ENCODE results near the gene SMOC2. TPM values are rescaled to one million over a fixed set of nuclear protein-coding genes. Genes with fewer than 3 reads are reported as not detected.

Gene SMOC2
- total RNA-seq, 4 donors from 2014 or later, result 5.8 to 14.5 (median 9.0) TPM

- H3K4me3 ChIP-seq, result no peak overlapping the region
- no peaks in the 10 kb centered on the region for H3K9me3 ChIP-seq
- 42 to 58% methylated on average over 3 to 10 of the region's 10 CpGs for WGBS, 2 donors (ENCODE audit: low coverage in 1 of 2)
- in situ Hi-C loops (cut with MboI; ENCODE audit: low pct_ligation_motif_present in 1 of 4, low pct_unique_long_range_greater_than_20kb in 1 of 4, low sequenced_read_pairs in 3 of 4) (no loop called here), intact Hi-C loops (cut with DNase I; ENCODE audit: low total_unique reads) (loop anchor here (10.0 kb wide), 1 partner anchor 60 kb away; no protein-coding TSS in a partner anchor)
- TF ChIP-seq CTCF (IDR thresholded peaks at IDR 0.05), result no peak
- TF ChIP-seq POLR2AphosphoS5 (IDR thresholded peaks at IDR 0.05), result peak in 2 of 3 donors; percentile 45 to 62
- H3K36me3 ChIP-seq, result no peaks in the 10 kb centered on the region
- H3K27me3 ChIP-seq, result no peaks in the 10 kb centered on the region
- no peak for DNase-seq
- H3K4me1 ChIP-seq, result peaks cover 0 to 9% (median 2%) of the 10 kb centered on the region in 4 donors
- H3K27ac ChIP-seq, result peak overlapping the region in 1 of 4 donors; percentile 56
Observed at GRCh38 chr6:168634541-168635328, 193.8 kb downstream of the SMOC2 start.

GRCh38 chr6:168636147-168637004 lies 195.4 kb downstream of the SMOC2 start:
- intact Hi-C loops (cut with DNase I; ENCODE audit: low total_unique reads), result loop anchor here (10.0 kb wide), 1 partner anchor 62 kb away; no protein-coding TSS in a partner anchor
- WGBS, 2 donors (ENCODE audit: low coverage in 1 of 2), result 65 to 100% methylated on average over 1 to 10 of the region's 11 CpGs
- H3K9me3 ChIP-seq, result no peaks in the 10 kb centered on the region
- H3K27ac ChIP-seq, result no peak overlapping the region
- no peaks in the 10 kb centered on the region for H3K27me3 ChIP-seq
- no peaks in the 10 kb centered on the region for H3K36me3 ChIP-seq
- TF ChIP-seq POLR2A (IDR thresholded peaks at IDR 0.05), result no peak
- TF ChIP-seq EP300 (IDR thresholded peaks at IDR 0.05; ENCODE audit: low read depth), result no peak
- no peak overlapping the region for H3K4me3 ChIP-seq
- in situ Hi-C loops (cut with MboI; ENCODE audit: low pct_ligation_motif_present in 1 of 4, low pct_unique_long_range_greater_than_20kb in 1 of 4, low sequenced_read_pairs in 3 of 4), result no loop called here
- H3K4me1 ChIP-seq, result peaks cover 0 to 9% (median 2%) of the 10 kb centered on the region in 4 donors
- DNase-seq, result no peak

- TF ChIP-seq EP300 (IDR thresholded peaks at IDR 0.05; ENCODE audit: low read depth) (no peak), CTCF (IDR thresholded peaks at IDR 0.05) (no peak), POLR2AphosphoS5 (IDR thresholded peaks at IDR 0.05) (no peak), POLR2A (IDR thresholded peaks at IDR 0.05) (no peak)
- DNase-seq, result peak; percentile 65
- intact Hi-C loops (cut with DNase I; ENCODE audit: low total_unique reads) (loop anchor here (10.0 kb wide), 1 partner anchor 63 kb away; no protein-coding TSS in a partner anchor), in situ Hi-C loops (cut with MboI; ENCODE audit: low pct_ligation_motif_present in 1 of 4, low pct_unique_long_range_greater_than_20kb in 1 of 4, low sequenced_read_pairs in 3 of 4) (no loop called here)
- no peaks in the 10 kb centered on the region for H3K27me3 ChIP-seq
- WGBS, 2 donors (ENCODE audit: low coverage in 1 of 2), result 20 to 41% methylated on average over 3 to 9 of the region's 10 CpGs
- peaks cover 0 to 9% (median 2%) of the 10 kb centered on the region in 4 donors for H3K4me1 ChIP-seq
- no peak overlapping the region for H3K27ac ChIP-seq
- H3K36me3 ChIP-seq, result no peaks in the 10 kb centered on the region
- H3K4me3 ChIP-seq, result no peak overlapping the region
- H3K9me3 ChIP-seq, result no peaks in the 10 kb centered on the region
Observed at GRCh38 chr6:168637834-168638233, 196.8 kb downstream of the SMOC2 start.

- intact Hi-C loops (cut with DNase I; ENCODE audit: low total_unique reads), result loop anchor here (10.0 kb wide), 1 partner anchor 64 kb away; no protein-coding TSS in a partner anchor
Observed at GRCh38 chr6:168638468-168639271, 197.7 kb downstream of the SMOC2 start.

More at GRCh38 chr6:168638468-168639271, 197.7 kb downstream of the SMOC2 start:
- Histone ChIP-seq H3K27ac (no peak overlapping the region), H3K27me3 (no peaks in the 10 kb centered on the region), H3K36me3 (no peaks in the 10 kb centered on the region), H3K4me3 (no peak overlapping the region), H3K4me1 (peaks cover 0 to 9% (median 2%) of the 10 kb centered on the region in 4 donors), H3K9me3 (no peaks in the 10 kb centered on the region)
- 66 to 70% methylated on average over 4 to 22 of the region's 22 CpGs for WGBS, 2 donors (ENCODE audit: low coverage in 1 of 2)
- in situ Hi-C loops (cut with MboI; ENCODE audit: low pct_ligation_motif_present in 1 of 4, low pct_unique_long_range_greater_than_20kb in 1 of 4, low sequenced_read_pairs in 3 of 4), result no loop called here
- DNase-seq, result no peak
- no peak for TF ChIP-seq CTCF (IDR thresholded peaks at IDR 0.05)
- TF ChIP-seq POLR2AphosphoS5 (IDR thresholded peaks at IDR 0.05), result no peak
- no peak for TF ChIP-seq EP300 (IDR thresholded peaks at IDR 0.05; ENCODE audit: low read depth)
- TF ChIP-seq POLR2A (IDR thresholded peaks at IDR 0.05), result no peak
